Endothelial cell of umbilical vein (primary cell): ENCODE data around the gene ULBP1. TPM values are rescaled to one million over a fixed set of nuclear protein-coding genes. Genes with fewer than 3 reads are reported as not detected.

Experiments
- BruUV-seq: library from RNA; stranded (reverse); fragments of 400-500 nt; replicated peaks from 2 replicates; lab custom pipeline; 2021; lab: Mats Ljungman, UMichigan
- CTCF ChIA-PET: fragments of 300-600, 350-600 bp; sonication (Branson Sonifier 250); formaldehyde crosslinking; loops from one replicate; lab custom pipeline; 2021; ENCODE audit warnings: antibody characterized with exemption, inconsistent platforms; lab: Charles Lee
- POLR2A ChIA-PET: fragments of 300-600, 350-600 bp; sonication (Branson Sonifier 250); formaldehyde crosslinking; loops from one replicate; lab custom pipeline; 2021; ENCODE audit warnings: antibody characterized with exemption, inconsistent platforms; lab: Charles Lee
- DNase-seq: peaks from one replicate; pipeline ENCODE4 v3.0.0-alpha.2; 2011; ENCODE audit warnings: low read depth, low spot score
- FAIRE-seq: peaks from 2 replicates; lab custom pipeline; 2011; peaks lifted over from hg19 to GRCh38; lab: Jason Lieb, UNC
- H2AFZ ChIP-seq: 2 replicates; pipeline ENCODE4 v1.6.0; 2012; ENCODE audit warnings: low read depth, low read length, control low read depth, inconsistent platforms
- H3K27ac ChIP-seq: 2 replicates; pipeline ENCODE4 v1.5.1; 2011; ENCODE audit warnings: low read depth, mild to moderate bottlenecking, control low read depth, low read length, moderate library complexity; ENCODE audit not compliant: insufficient read depth
- H3K27me3 ChIP-seq, 2 experiments: 2 replicates each; pipeline versions ENCODE4 v1.6.0 to v1.6.1; 2011; ENCODE audit warnings: low read length in 2 of 2, mixed read lengths in 1 of 2; ENCODE audit not compliant: control insufficient read depth in 2 of 2, insufficient read depth in 2 of 2
- H3K36me3 ChIP-seq, 2 experiments: 2 replicates in 1 of 2; 3 replicates in 1 of 2; pipeline ENCODE4 v1.5.1; 2011; ENCODE audit warnings: low read length in 2 of 2, mild to moderate bottlenecking in 1 of 2, moderate library complexity in 1 of 2; ENCODE audit not compliant: control insufficient read depth in 2 of 2, insufficient read depth in 2 of 2; ENCODE audit errors: extremely low read depth in 1 of 2
- H3K4me1 ChIP-seq: 3 replicates; pipeline ENCODE4 v1.5.1; 2011; ENCODE audit warnings: mild to moderate bottlenecking, low read length; ENCODE audit not compliant: control insufficient read depth, insufficient read depth; ENCODE audit errors: extremely low read depth
- H3K4me2 ChIP-seq: 2 replicates; pipeline ENCODE4 v1.6.1; 2011; ENCODE audit warnings: low read length, control low read depth, mixed read lengths; ENCODE audit not compliant: insufficient read depth
- H3K4me3 ChIP-seq, 3 experiments: fragments of 200-600 bp in 1 of 3; sonication (generic), shearing (Covaris generic) in 1 of 3; replicated peaks in 1 of 3; 2 replicates each; pipeline ENCODE4 v1.5.1; 2011 to 2016; ENCODE audit warnings: control low read depth in 3 of 3, low read length in 3 of 3, mild to moderate bottlenecking in 2 of 3, inconsistent platforms in 1 of 3, low read depth in 1 of 3, moderate library complexity in 1 of 3; ENCODE audit not compliant: insufficient read depth in 1 of 3
- H3K79me2 ChIP-seq: 2 replicates; pipeline ENCODE4 v1.6.0; 2012; ENCODE audit warnings: low read length, inconsistent platforms; ENCODE audit not compliant: control insufficient read depth, insufficient read depth
- H3K9ac ChIP-seq: replicated peaks from 2 replicates; pipeline ENCODE3; 2011; ENCODE audit warnings: low read length, control low read depth; ENCODE audit not compliant: insufficient read depth; ENCODE audit errors: extremely low read depth
- H3K9me1 ChIP-seq: replicated peaks from 3 replicates; pipeline ENCODE4 v1.6.0; 2011; ENCODE audit warnings: mild to moderate bottlenecking, low read length; ENCODE audit not compliant: control insufficient read depth, insufficient read depth; ENCODE audit errors: extremely low read depth
- H3K9me3 ChIP-seq: replicated peaks from 2 replicates; pipeline ENCODE4 v1.5.1; 2012; ENCODE audit warnings: low read length, inconsistent platforms; ENCODE audit not compliant: control insufficient read depth, insufficient read depth
- H4K20me1 ChIP-seq: replicated peaks from 2 replicates; pipeline ENCODE3; 2011; ENCODE audit warnings: mild to moderate bottlenecking, low read length; ENCODE audit not compliant: control insufficient read depth, insufficient read depth; ENCODE audit errors: extremely low read depth
- CTCF ChIP-seq, 2 donors: IDR thresholded peaks; 1 replicate in 1 of 2; 2 replicates in 1 of 2; pipeline ENCODE4 v1.5.1; 2011; ENCODE audit warnings: low read length in 2 of 2, mild to moderate bottlenecking in 2 of 2, moderate library complexity in 2 of 2, control low read depth in 1 of 2, inconsistent platforms in 1 of 2, low read depth in 1 of 2; ENCODE audit not compliant: insufficient read depth in 1 of 2; ENCODE audit errors: extremely low read depth in 1 of 2
- EZH2 ChIP-seq: IDR thresholded peaks from 2 replicates; pipeline ENCODE4 v1.6.1; 2012; ENCODE audit warnings: borderline replicate concordance, low read depth, mild to moderate bottlenecking, moderate library complexity, low read length, inconsistent platforms; ENCODE audit not compliant: severe bottlenecking
- FOS ChIP-seq: IDR thresholded peaks from 2 replicates; pipeline ENCODE4 v1.6.1; 2011; ENCODE audit warnings: mild to moderate bottlenecking, low read length, moderate library complexity, borderline replicate concordance; ENCODE audit not compliant: insufficient read depth
- GATA2 ChIP-seq: IDR thresholded peaks from 2 replicates; pipeline ENCODE4 v1.7.0; 2011; ENCODE audit warnings: low read depth, mild to moderate bottlenecking, moderate library complexity, mixed read lengths, low read length; ENCODE audit not compliant: insufficient read length, insufficient read depth
- JUN ChIP-seq: IDR thresholded peaks from 2 replicates; pipeline ENCODE4 v1.6.1; 2011; ENCODE audit warnings: borderline replicate concordance, low read depth; ENCODE audit not compliant: insufficient read length, insufficient read depth
- MAX ChIP-seq: IDR thresholded peaks from 2 replicates; pipeline ENCODE4 v1.6.1; 2011; ENCODE audit not compliant: insufficient read depth, insufficient read length
- MYC ChIP-seq: IDR thresholded peaks from one replicate; pipeline ENCODE4 v1.6.1; 2011; ENCODE audit warnings: mild to moderate bottlenecking, low read depth, low read length
- POLR2A ChIP-seq: IDR thresholded peaks from 2 replicates; pipeline ENCODE4 v1.6.1; 2012; ENCODE audit warnings: low read depth, mild to moderate bottlenecking, control low read depth, low read length
- POLR2AphosphoS5 ChIP-seq: IDR thresholded peaks from 2 replicates; pipeline ENCODE4 v1.6.1; 2012; ENCODE audit warnings: low read depth, mild to moderate bottlenecking, control low read depth, low read length, moderate library complexity; ENCODE audit not compliant: insufficient read depth
- dilution Hi-C: fragments of 300-500 bp; cut with MboI; formaldehyde crosslinking; loops from one replicate; pipeline ENCODE4 v1.15.0; 2019; ENCODE audit warnings: low sequenced_read_pairs; ENCODE audit not compliant: extremely low pct_ligation_motif_present
- intact Hi-C: fragments of 100-400 bp; cut with micrococcal nuclease; formaldehyde crosslinking; loops from one replicate; pipeline ENCODE4 v1.10.0; 2022
- polyA plus RNA-seq, 4 experiments: library from polyadenylated mRNA; depleted of rRNA in 3 of 4; stranded (reverse) in 3 of 4; unstranded in 1 of 4; fragments of >200 nt; gene quantifications; 2 replicates each; pipeline versions ENCODE4 v1.2.1 to v1.2.3, GENCODE V29; 2011 to 2012; ENCODE audit warnings: missing spikeins in 1 of 4
- total RNA-seq: library from RNA; stranded (reverse); gene quantifications from 2 replicates; pipeline ENCODE4 v1.2.3, GENCODE V29; 2021

The ULBP1 gene
- total and polyA plus RNA-seq, 2 donors (not counting 3 experiments of a cell fraction or from before 2014, with no cell fraction given) = 0.33 to 1.4 TPM

GRCh38 chr6:149951096-149951495, 12.6 kb upstream of the ULBP1 start:
- no peaks in the 10 kb centered on the region for H3K4me1 ChIP-seq
- intact Hi-C loops = no loop called here
- peaks cover 0 to 3% of the 10 kb centered on the region in 2 experiments for H3K36me3 ChIP-seq
- H2AFZ ChIP-seq = no peak overlapping the region
- no peaks in the 10 kb centered on the region for H4K20me1 ChIP-seq
- H3K9ac ChIP-seq = no peak overlapping the region
- no peak overlapping the region for H3K4me2 ChIP-seq
- H3K9me1 ChIP-seq = no peaks in the 10 kb centered on the region
- no peak overlapping the region for H3K4me3 ChIP-seq
- no peaks in the 10 kb centered on the region for H3K79me2 ChIP-seq
- no peaks in the 10 kb centered on the region for H3K9me3 ChIP-seq
- CTCF ChIA-PET = no interaction called here
- peaks cover 30 to 43% of the 10 kb centered on the region in 2 experiments for H3K27me3 ChIP-seq
- BruUV-seq = no TSS peak
- dilution Hi-C loops = no loop called here
- FAIRE-seq (no peak), DNase-seq (no peak)
- TF ChIP-seq MYC (no peak), EZH2 (no peak), POLR2AphosphoS5 (no peak), POLR2A (no peak), FOS (no peak), GATA2 (no peak), MAX (no peak), JUN (no peak), CTCF (IDR thresholded peaks at IDR 0.05; ENCODE audit: extremely low read depth in 1 of 2, insufficient read depth in 1 of 2, low read depth in 1 of 2, low read length in 2 of 2) (no peak)
- POLR2A ChIA-PET = no interaction called here
- no peak overlapping the region for H3K27ac ChIP-seq
